GM19043 (cell line): ENCODE data around the gene EIF4G3.
"Not testable (repeated sequence)": the region's sequence is repeated elsewhere in the genome, so short reads cannot be mapped to it uniquely, and the experiment has no call there.

Experiments
- ATAC-seq: cut with Tn5 transposase; IDR thresholded peaks from one replicate; pipeline ENCODE4 v1.9.1; 2021; ENCODE audit warnings: low read depth; ENCODE audit not compliant: unreplicated experiment

Gene EIF4G3

DNA sequence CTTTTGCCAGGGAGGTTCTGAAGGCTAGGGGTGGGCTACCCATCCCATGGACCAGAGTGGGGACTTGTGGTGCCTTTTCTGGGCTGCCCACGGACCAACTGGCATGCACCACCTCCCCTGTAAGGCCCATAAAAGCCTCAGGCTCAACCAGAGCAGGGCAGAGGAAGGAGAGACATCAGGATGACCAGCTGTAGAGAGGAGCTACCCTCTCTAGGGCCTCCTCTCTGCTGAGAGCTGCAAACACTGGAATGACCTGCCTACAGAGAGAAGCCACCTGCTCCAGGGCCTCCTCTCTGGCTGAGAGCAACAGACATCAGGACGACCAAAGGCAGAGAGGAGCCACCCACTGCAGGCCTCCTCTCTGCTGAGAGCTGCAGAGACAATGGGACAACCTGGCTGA is 140.9 kb downstream of the EIF4G3 start:
- ATAC-seq, result no peak

DNA sequence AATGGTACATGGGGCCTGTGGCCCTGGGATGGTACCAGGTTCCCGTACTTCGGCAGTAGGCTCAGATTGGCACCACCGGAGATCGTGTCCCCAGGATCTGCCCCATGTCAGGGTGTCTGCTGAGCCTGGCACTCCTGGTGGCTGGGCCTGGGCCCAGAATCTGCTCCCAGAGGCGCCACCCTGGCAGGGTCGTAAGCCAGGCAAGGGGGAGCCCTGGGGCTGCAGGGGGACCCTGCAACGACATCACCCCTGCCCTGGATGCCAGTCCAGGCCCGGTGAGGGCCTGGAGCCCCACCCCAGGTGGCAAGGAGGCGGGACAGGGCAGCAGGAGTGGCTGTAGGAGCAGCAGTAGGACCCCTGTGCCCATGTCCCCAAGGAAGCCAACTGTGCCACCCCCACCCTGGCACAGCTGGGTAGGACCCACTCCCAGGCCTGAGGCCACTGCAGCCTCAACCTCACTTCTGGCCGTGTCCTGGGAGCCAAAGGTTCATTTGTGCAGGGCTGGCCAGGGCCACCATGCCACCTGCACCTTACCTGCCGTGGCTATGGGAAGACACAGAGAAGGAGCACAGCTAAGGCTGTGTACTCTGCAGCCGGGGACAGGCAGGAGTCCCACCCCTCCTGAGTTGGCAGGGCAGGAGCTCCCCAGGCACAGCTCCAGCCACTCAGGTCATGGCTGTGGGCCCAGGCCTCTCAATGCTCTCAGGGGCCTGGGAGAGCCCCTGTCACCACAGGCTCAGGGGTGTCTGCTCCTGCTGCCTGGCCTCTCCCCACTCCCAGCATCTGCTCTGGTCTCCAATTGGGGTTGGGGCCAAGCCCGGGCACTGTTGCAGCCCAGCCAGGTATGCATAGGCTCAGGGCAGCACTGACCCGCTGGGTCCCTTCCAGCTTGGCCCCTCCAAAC is 141.7 kb downstream of the EIF4G3 start:
- no peak for ATAC-seq

DNA sequence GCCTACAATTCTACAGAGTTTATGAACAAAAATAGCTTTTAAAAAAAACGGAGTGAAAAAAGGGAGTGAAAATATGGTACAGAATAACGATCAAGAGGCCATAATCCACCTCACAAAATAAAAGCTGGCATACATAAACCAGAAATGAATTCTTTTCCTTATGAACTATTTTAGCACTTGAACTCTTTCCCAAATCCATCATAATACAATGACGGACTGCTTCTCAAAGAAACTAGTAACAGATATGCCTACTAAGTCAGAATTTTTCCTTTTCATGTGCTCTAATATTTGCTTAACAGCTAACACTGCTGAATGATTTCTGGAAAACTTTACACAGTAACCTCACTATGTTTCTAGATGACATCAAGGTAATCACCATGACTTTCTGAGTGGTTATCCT is 144.0 kb downstream of the EIF4G3 start:
- ATAC-seq, result no peak

DNA sequence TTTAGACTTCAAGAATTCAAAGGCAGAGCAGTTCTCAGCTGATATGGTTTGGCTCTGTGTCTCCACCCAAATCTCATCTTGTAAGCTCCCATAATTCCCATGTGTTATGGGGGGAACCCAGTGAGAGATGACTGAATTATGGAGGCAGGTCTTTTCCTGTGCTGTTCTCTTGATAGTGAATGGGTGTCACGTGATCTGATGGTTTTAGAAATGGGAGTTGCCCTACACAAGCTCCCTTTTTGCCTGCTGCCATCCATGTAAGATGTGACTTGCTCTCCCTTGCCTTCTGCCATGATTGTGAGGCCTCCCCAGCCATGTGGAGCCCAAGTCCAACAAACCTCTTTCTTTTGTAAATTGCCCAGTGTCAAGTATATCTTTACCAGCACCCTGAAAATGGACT is 146.5 kb downstream of the EIF4G3 start:
- ATAC-seq, result no peak

GRCh38 chr1:21028520-21029145 is 148.1 kb downstream of the EIF4G3 start:
- no peak for ATAC-seq

GRCh38 chr1:21027805-21028204 is 148.9 kb downstream of the EIF4G3 start:
- no peak for ATAC-seq

DNA sequence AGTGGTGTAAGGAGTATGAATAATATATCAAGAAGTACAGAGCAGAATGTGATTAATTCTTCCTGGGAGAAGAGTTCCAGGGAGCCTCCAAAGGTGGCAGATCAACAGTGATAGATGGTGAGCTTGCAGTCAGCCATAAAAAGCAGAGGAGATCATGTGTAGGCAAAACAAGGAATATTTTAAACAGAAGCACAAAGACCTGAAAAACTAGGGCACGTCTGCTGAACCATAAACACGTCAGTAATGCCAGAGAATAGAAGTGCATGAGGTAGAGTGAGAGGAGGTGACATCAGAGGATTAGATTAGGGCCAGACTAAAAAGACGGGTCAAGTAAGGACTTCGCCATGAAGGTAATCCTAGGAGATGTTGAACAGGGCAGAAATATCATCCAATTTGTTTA is 151.8 kb downstream of the EIF4G3 start:
- ATAC-seq, result no peak

- ATAC-seq, result not testable (repeated sequence)
Observed at GRCh38 chr1:21024136-21024896, 152.4 kb downstream of the EIF4G3 start.

- ATAC-seq, result peak; percentile 77
Observed at GRCh38 chr1:21022279-21023040, 154.2 kb downstream of the EIF4G3 start.

DNA sequence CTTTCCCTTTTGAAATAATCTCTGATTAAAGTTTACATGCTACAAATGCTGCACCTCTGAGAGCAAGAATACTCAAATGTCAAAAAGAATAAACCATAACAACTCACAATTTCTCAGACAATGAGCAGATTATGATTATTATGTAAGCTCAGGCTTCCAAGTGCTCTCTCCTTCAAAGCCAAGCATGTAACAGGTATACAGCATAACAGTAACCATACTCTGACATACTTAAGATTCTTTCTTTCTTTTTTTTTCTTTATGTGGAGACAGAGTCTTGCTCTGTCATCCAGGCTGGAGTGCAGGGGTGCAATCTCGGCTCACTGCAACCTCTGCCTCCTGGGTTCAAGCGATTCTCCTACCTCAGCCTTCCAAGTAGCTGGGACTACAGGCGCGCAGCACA is 155.4 kb downstream of the EIF4G3 start:
- ATAC-seq, result no peak

DNA sequence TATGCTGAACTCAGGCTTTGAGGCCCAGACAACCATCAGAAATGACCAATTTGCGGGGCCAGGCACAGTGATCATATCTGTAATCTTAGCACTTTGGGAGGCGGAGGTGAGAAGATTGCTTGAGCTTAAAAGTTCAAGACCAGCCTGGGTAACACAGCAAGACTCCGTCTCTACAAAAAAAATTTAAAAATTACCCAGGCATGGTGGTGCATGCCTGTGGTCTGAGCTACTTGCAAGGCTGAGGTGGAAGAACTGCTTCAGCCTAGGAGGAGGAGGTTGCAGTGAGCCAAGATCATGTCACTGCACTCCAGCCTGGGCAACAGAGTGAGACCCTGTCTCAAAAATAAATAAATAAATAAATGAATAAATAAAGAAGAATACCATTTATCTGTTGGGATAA is 156.5 kb downstream of the EIF4G3 start:
- no peak for ATAC-seq

- ATAC-seq, result no peak
Observed at GRCh38 chr1:21018673-21019072, 158.0 kb downstream of the EIF4G3 start.

DNA sequence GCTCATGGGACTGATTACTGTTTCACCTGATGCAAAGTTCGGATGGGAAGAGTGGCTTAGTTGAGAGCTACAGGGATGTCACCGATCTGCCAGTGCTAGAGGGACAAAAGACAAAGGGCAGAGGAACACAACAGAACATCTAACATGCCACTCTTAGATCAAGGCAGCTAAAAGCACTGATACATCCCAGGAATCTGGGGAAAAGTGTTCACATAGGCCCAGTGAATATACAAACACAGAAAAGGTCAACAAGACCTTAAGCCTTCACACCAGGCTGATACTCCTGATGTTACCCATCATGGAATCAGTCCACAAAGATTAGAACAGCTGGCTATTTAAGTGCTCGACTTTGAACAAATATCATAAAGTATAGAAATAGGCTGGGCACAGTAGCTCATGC is 163.2 kb downstream of the EIF4G3 start:
- ATAC-seq, result no peak

GRCh38 chr1:21012937-21013336 is 163.8 kb downstream of the EIF4G3 start:
- ATAC-seq, result no peak

DNA sequence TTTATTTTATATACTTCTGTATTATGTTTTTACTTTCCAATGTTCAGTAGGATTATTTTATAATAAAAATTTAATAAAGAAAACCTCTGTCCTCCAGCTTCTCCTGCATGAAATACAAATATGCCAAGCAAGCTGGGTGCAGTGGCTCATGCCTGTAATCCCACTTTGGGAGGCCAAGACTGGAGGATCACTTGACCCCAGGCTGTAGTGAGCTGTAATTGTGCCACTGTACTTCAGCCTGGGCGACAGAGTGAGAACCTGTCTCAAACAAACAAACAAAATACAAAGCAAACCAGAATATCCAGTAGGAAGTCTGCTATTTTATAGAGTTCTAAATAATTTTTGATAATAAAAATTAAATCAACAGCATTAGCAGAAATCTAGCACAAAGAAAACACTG is 168.8 kb downstream of the EIF4G3 start:
- ATAC-seq, result no peak

DNA sequence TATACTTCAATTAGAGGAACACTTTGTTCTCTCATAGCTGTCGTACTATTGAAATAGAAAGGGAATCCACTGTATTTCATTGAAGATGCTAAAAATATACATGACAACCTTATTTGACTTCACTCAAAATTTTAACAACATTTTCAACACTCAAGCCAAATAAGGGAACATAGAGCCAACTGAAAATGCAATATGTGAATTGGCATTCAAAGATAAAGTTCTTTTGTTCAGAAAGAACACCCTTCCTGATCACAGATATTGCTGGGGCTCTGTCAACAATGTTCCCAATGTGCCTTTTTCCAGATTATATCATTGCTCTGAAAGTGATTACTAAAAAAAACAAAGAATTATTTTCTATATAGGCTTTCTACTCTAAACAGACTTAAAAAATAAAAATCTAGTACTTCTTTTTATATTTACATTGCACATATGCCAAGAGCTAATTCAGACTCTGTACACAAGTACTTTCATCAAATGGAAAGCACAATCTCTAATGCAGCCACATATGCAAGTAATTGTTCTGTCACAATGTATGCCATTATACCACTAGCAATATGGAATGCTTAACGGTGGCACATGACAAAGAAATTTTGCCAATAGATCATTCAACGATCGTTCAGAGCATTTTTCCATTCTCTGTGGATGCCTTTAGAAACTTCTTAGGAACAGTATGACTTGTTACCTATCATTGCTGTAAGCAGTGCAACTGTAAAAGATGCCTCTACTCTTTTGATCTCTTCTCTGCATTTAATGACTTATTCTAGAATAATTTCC is 171.0 kb downstream of the EIF4G3 start:
- ATAC-seq, result no peak

GRCh38 chr1:21003281-21004045 is 173.2 kb downstream of the EIF4G3 start:
- no peak for ATAC-seq

DNA sequence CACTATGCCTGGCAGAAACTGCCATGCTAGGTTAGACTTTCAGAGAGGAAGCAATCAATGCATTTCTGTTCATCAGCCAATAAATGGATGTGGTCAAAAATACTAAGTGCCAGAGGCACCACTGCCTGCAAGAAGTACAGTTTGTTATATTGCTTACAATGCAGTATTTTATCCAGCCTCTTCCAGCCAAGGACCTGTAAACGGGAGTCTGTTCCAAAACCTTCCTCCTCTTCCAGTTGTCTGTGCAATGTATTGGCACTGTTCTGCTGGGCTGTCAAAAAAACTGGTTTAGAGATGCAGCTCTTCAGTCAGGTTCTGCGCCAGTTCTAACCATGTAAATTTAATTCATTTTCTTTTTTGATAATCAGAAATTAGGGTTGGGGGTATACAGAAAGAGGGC is 175.7 kb downstream of the EIF4G3 start:
- ATAC-seq, result no peak

- ATAC-seq, result no peak
Observed at GRCh38 chr1:21000245-21000594, 176.5 kb downstream of the EIF4G3 start.
